A549 (cell line): ENCODE measurements around the gene SMAD3.

ENCODE experiments used
- EP300 ChIP-seq, 2 experiments: fragments of >200 bp; sonication (Bioruptor Twin); formaldehyde crosslinking; IDR thresholded peaks; 2 replicates in 1 of 2; 3 replicates in 1 of 2; pipeline ENCODE4 v1.6.1; 2016 to 2017
- ESRRA ChIP-seq: fragments of 150-350 bp; IDR thresholded peaks from 2 replicates; pipeline ENCODE4 v1.6.1; 2014; ENCODE audit warnings: mild to moderate bottlenecking, low read length, borderline replicate concordance
- KDM1A ChIP-seq: fragments of 200-600 bp; sonication (generic); IDR thresholded peaks from 2 replicates; pipeline ENCODE4 v1.6.1; 2016; ENCODE audit warnings: low read depth, mild to moderate bottlenecking
- MAZ ChIP-seq: fragments of 150-350 bp; IDR thresholded peaks from 2 replicates; pipeline ENCODE4 v1.6.1; 2014; ENCODE audit warnings: antibody characterized with exemption, low read depth, low read length, borderline replicate concordance
- MYC ChIP-seq: IDR thresholded peaks from 2 replicates; pipeline ENCODE4 v1.6.1; 2012; ENCODE audit warnings: mild to moderate bottlenecking, inconsistent platforms, low read length, improper control_type of control experiment, borderline replicate concordance
- POLR2A ChIP-seq: IDR thresholded peaks from 2 replicates; pipeline ENCODE4 v1.6.1; 2012; ENCODE audit warnings: mild to moderate bottlenecking, low read length
- TF ChIP-seq, protein P1 (sequence below): fragments of >200 bp; sonication (Bioruptor Twin); formaldehyde crosslinking; IDR thresholded peaks from 3 replicates; pipeline ENCODE4 v1.5.1; 2016
- TF ChIP-seq, protein P2 (sequence below): fragments of 450-650 bp; IDR thresholded peaks from 2 replicates; pipeline ENCODE4 v1.6.1; 2014; ENCODE audit warnings: antibody characterized with exemption

DNA sequence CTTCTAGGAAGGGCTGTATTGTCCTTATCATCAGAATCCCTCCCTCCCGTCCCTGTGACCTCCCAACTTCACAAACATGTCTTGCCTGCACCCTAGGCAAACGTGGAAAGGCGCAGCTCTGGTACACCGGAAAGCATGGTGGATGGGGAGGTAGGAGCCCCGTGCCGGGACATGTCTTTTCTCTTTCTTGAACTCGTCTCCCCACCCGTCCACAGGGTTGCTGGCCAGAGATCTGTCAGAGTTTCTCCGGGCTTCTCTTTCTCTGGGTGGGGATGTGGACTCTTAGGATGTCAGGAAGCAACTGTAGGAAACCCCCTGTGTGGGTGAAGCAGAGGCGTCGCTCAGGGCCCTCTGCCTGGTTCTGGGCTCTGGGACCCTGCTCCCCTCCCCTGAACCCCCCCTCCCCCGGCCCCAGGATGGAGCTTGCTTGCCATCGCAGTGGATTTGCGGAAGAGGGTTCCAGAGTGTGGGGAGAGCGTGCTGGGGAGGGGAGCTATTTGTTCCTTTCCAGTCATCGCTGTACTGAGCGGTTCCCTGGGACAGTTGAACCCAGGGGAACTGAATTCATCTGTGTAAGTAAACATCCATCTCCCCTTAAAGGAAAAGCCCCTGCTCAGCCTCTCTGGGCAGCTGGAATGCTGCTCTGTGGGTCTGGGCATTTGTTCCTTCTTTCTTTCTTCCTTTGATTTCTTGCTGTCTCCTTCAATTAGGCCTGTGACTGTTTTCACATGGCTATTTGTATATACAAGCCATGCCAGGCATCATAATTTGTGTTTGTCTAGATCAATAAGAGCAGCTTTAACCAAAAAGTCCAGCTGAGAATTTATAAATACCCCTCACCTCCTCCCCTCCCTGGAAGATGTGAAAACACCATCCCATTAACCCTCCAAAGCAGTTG, 72.8 kb downstream of the SMAD3 start:
- TF ChIP-seq KDM1A (no peak), POLR2A (no peak), MYC (no peak), EP300 (IDR thresholded peaks at IDR 0.05) (no peak), ESRRA (no peak), MAZ (no peak)
- TF ChIP-seq, protein P1, sequence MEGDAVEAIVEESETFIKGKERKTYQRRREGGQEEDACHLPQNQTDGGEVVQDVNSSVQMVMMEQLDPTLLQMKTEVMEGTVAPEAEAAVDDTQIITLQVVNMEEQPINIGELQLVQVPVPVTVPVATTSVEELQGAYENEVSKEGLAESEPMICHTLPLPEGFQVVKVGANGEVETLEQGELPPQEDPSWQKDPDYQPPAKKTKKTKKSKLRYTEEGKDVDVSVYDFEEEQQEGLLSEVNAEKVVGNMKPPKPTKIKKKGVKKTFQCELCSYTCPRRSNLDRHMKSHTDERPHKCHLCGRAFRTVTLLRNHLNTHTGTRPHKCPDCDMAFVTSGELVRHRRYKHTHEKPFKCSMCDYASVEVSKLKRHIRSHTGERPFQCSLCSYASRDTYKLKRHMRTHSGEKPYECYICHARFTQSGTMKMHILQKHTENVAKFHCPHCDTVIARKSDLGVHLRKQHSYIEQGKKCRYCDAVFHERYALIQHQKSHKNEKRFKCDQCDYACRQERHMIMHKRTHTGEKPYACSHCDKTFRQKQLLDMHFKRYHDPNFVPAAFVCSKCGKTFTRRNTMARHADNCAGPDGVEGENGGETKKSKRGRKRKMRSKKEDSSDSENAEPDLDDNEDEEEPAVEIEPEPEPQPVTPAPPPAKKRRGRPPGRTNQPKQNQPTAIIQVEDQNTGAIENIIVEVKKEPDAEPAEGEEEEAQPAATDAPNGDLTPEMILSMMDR, result no peak
- TF ChIP-seq, protein P2, sequence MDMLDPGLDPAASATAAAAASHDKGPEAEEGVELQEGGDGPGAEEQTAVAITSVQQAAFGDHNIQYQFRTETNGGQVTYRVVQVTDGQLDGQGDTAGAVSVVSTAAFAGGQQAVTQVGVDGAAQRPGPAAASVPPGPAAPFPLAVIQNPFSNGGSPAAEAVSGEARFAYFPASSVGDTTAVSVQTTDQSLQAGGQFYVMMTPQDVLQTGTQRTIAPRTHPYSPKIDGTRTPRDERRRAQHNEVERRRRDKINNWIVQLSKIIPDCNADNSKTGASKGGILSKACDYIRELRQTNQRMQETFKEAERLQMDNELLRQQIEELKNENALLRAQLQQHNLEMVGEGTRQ, result no peak
